DMS114 treated with DMSO at 0.1 percent for 48 hours (cell line): ENCODE results near the gene SUMF1.
A peak's percentile ranks its signal among the peaks of the same experiment; 100 is the strongest.

ENCODE experiments used
- DNase-seq: peaks from one replicate; lab custom pipeline; 2025; ENCODE audit not compliant: unreplicated experiment; lab: John Stamatoyannopoulos, UW

Gene SUMF1

DNA sequence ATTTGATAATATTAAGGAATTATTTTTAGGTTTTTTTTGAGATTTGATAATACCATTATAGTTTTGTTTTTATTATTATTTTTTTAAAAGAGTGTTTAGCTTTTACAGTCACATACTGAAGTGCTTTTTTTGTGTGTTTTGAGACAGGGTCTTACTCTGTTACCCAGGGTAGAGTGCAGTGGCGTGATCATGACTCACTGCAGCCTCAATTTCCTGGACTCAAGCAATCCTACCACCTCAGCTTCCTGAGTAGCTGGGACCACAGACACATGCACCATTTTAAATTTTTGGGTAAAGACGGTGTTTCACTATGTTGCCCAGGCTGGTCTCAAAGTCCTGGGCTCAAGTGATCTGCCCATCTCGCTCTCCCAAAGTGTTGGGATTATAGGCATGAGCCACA is 73.0 kb downstream of the SUMF1 start:
- no peak for DNase-seq

DNA sequence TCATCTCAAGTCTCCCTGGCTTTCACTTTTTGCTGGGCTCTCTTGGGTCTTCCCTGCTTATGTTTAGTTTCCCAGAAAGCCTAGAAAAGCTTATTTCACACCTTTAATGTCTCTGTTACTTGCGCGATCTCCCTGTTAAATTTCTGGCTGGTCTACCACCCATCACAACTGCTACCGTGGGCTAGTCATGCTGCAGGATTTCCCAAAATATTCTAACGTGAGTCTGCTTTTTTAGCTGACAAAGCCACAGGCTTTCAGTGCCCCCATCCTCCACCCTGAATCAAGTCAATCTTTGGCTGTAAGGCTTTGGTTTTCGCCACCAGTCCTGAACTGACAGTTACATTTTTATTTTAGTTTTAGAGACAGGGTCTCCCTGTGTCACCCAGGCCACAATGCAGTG is 74.1 kb downstream of the SUMF1 start:
- no peak for DNase-seq

DNA sequence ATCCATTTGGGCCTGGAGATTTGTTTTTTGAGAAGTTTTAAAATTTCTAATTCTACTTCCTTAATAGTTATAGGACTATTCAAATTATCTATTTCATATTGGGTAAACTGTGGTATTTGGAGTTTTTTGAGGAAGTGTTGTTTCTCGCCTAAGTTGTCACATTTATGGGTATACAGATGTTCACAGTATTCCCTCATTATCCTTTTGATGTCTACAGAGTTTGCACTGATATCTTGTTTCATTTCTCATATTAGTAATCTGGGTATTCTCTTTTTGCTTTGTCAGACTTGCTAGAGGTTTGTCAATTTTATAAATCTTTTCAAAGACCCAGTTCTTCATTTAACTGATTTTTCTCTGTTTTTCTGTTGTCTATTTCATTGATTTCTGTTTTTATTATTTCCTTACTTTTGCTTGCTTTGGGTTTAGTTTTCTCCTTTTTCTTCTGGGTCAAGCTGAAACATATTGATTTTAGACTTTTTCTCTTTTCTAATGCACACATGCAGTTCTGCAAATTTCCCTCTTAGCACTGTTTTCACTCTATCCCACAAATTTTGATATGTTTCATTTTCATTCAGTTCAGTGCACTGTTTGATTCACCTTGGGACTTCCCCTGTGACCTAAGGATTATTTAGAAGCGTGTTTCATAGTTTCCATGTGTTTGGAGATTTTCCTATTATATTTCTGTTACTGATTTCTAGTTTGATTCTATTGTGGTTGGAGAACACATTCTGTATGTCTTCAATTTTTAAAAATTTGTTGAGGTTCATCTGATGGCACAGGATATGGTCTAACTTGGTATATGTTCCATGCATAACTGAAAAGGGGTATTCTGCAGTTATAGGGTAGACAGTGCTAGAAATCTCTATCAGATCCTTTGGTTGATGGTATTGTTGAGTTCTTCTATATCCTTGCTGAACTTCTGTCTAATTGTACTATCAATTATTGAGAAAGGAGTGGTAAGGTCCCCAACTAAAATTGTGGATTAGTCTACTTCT is 79.6 kb downstream of the SUMF1 start:
- DNase-seq = no peak

DNA sequence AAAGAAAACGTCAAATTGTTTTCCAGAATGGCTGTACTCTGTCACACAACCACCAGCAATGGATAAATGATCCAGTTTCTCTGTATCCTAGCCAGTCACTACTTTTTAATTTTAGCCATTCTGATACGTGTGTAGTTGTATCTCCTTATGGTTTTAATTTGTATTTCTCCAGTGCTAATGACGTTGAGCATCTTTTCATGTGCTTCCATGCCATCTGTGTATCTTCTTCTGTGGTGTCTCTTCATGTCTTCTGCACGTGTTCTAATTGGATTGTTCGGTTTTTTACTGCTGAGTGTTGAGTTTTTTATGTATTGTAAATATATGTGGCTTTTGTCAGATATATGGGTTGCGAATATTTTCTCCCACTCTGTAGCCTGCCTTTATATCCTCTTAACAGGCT is 81.9 kb downstream of the SUMF1 start:
- no peak for DNase-seq

DNA sequence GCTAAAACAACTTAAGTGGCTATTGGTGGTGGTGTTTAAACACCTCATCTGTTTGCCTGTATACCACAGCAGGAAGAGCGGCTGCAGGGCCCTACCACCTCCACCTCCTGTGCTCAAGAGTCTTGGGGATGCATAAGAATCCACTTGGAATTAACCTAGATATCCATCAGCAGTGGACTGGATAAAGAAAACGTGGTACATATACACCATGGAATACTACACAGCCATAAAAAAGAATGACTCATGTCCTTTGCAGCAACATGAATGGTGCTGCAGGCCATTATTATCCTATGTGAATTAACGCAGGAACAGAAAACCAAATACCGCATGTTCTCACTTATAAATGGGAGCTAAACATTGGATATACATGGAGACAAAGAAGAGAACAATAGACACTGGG is 87.1 kb downstream of the SUMF1 start:
- DNase-seq = no peak

DNA sequence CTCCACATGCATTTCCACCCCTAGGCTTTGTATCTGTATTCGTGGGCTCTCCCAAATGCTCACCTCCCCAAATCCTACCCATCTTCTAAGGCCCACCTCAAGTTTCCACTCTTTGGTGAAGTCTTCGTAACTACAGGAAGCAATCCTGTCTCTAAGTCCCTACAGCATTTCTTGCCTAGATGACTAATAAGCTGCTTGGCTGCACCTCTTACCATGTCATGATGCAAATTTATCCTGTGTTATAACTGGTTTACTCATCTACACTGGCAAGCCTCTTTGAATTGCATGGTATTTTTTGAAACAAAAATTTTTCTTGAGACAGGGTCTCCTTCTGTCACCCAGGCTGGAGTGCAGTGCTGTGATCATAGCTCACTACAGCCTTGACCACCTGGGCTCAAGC is 90.6 kb downstream of the SUMF1 start:
- no peak for DNase-seq

DNA sequence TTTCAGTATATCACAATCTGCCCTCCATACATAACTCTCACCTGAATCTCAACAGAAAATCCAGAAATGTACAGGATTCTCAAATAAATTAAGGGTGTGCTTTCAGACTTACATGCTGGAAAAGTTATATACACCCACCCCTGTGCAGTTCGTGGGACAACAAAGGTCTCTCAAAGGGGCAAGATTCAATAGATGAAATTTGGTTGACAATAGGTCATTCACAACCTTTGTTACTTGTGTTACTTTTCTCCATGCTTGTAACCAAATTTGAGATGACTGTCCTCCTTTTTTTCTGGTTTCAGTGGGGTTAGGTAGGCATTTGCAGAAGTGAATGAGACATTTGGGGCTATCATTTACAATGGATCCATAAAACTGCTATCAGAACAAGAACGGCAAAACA is 91.2 kb downstream of the SUMF1 start:
- DNase-seq = no peak

DNA sequence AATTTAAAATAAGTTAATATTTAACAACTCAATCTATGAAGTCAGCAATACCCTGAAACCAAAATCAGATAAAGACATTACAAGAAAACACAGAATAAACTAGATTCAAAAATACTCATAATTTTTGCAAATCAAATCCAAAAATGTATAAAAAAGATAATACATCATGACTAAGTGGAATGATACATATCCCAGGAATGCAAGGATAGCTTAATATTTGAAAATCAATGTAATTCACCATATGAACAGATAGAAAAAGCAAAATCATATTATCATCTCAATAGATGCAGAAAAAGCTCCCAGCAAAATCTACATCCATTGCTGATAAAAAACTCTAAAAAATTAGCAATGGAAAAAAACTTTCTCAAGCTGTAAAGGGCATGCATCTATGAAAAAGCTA is 93.4 kb downstream of the SUMF1 start:
- DNase-seq = no peak

DNA sequence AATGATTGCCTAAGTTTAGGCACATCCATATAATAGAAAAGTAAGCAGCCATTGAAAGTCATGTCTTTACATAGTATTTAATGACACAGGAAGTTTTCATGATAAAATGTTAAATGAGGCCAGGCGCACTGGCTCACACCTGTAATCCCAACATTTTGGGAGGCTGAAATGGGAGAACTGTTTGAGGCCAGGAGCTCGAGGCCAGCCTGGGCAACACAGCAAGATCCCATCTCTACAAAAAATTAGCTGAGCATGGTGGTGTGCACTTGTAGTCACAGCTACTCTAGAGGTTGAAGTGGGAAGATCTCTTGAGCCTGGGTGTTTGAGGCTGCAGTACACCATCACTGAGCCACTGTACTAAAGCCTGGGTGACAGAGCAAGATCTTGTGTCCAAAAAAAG is 104.5 kb downstream of the SUMF1 start:
- DNase-seq = no peak

DNA sequence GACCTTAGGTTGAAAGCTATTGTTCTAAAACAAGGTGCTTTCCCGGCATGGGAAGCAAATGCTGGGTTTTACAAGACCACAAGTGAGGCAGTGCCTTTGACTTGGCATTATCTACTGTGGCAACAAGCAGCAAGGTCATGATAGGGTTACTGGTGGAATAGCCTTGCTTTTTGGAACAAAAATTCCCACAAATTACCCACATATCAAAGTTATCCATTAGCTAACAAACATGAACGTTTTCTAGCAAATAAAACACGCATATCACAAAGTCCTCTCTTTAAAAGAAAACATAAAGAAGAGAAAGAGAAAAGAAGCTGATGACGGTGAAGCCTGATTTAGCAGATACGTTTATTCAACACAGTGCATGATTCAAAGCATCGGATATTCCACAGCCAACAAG is 106.3 kb downstream of the SUMF1 start:
- no peak for DNase-seq

DNA sequence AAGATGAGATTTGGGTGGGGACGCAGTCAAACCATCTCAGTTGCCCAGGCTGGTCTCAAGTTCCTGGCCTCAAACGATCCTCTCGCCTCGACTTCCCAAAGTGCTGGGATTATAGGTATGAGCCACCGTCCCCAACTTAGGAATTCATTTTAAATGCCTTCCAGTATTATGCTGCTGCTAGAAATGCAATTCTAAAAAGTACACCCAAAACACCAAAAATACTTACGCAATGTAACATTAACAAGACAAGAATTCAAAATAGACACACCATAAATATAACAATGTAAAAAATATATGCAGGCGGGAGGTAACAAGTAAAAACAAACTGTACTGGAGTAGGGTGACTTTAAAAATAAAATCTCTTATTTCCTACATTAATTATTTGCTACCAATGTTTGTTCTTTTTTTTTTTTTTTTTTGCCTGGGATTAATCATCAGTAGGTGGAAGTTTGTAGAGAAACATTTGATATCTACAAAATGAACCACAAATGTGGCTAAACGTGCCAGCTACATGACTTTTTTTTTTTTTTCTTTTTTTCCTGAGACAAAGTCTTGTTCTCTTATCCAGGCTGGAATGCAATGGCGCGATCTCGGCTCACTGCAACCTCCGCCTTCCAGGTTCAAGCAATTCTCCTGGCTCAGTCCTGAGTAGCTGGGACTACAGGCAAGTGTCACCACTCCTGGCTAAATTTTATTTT is 107.1 kb downstream of the SUMF1 start:
- DNase-seq = no peak

DNA sequence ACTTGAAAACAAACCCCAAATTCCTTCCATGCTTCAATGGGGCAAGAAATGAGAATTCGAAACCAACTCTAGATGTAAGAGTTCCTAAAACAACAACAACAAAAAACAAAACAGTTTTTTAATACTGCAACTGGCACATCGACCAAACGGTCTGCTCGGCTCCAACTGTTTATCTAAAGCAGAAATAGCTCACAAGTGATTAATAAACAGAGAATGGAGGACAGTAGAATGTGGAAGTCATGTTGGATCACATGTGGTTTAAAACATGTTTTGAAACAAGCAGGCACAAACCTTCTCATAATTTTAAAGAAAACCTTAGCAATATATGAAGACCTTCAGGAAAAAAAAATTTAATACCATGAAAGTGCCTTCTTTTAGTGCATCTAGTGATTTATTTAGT is 108.8 kb downstream of the SUMF1 start:
- DNase-seq = no peak

DNA sequence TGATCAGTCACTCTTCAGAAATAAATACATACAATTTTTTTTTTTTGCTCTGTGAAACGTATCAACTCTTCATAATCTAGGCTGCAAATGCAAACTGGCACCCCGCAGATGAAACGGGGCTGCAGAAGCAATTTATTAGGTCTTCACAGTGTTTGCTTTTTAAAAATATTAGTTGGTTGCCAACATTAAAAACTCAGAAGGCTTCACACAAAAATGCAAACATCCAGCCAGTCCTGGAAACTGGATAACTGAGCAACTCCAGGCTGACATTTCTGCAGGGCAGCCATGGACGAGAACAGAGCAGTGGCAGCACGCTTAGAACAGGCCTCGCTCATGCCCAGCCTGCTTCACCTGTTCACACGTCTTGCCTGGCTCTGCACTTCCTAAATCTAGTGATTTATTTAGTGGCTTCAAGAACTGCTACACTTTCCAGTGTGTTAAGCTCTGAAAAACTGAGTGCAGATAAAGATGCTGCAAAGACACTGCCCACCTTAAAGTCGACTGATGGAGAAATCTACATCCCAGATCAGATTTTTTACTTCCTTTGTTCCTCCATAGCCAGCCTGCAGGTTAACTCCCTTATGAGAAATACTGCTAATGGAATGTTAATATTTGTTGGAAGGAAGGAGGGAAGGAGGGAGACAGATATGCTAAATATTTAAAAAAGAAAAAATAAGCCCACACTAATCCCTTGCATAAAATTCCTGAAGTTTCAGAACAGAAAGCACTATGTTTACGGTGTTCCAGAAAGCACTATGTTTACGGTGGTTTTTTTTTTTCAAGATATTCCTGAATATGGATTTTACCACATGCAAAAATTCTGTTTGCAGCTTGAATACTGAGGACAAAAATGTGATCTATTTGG is 110.3 kb downstream of the SUMF1 start:
- DNase-seq = no peak

DNA sequence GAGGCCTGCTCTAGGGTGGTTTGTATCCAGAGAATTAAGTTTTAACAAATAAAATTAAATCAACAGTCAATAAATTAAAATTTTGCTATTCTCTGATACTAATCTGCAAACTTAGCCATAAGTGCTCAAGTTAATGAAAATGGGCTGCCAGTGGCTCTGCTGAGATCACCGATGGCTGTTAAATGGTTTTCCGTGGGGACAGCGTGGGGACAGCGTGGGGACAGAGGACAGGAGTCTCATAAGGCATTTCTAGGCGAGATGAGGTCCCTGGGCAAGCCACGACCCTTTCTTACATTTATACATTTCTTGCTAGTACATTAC is 110.9 kb downstream of the SUMF1 start:
- DNase-seq = no peak

DNA sequence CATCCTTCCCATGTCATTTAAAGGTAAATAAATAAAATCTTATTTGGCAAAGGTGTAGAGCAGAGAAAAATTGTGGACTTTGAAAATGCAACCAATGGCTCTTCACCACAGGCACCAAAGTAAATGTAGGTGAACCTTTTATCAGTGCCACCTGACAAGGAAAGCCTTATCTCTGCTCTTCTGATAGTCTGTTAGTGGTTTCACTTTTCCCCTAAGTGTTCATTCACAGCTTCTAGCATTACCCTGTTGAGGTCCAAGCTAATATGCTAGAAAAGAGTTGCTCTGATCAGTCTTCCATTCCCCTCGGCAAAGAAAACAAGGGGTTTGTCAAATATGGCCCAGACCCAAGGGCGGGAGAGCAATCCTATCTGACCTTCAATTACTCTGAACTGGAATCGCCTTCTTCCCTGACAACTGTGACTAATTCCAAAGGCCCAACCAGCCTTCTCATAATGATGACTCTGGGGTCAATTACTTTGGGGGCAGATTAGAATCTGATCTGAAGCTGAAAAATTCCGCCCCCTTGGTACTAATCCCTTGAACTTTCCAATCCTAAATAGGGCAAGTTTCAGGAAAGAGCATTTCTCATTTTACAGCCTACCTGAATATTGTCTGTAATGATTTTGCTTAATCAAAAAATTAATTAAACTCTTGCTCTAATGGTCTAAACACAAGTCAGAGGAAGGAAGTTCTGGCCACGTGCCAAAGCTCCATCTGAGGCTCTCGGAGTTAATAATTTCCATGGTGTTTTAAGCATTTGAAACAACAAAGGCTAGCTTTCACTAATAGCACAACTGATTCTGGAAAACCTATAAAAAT is 111.5 kb downstream of the SUMF1 start:
- no peak for DNase-seq

DNA sequence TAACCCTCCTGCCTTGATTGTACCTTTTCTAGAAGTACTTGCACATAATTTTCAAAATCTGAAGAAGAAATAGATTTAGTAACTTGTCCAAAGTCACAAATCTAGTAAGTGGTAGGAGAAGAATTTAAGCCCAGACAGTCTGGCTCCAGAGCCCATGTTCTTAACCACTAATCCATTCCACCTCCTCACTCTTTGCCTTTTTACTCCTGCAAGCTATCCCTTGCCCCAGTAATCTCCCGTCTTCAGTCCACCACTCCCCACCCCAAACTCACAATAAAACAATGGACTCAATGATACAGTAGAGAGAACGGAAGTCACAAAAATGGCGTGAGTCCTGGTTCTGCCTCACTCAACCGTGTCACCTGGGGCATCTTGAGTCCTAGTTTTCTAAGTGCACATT is 115.2 kb downstream of the SUMF1 start:
- DNase-seq = no peak

DNA sequence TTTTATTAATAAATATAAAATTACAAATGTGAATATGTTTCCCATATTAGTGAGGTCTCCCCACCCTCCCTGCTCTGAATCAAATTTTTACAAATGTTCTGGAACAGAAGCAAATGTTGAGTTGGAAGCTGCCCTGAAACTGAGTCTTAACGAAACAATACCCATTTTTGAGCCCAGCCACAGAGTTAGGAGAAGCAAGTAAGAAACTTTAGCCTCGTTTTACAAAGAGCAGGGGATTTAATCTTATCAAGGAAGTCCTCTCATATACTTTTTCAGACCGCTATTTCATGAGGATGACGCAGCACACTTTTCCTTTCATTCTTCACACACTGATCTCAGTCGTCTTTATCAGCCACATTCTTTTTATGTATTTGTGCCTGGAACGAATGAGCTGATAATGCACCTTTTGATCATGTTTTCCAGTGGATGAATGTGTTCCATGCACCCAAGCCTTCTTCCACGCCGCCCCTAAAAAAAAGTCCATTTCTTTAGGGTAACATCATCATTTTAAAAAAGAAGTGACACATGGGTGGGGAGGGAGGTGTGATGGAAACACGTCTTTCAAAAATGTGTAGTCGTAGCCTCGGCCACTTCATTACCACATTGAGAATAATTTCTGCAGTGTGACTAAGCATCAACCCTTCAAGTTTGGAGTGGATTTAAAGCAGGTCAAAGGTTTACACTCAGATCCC is 115.8 kb downstream of the SUMF1 start:
- DNase-seq = no peak

DNA sequence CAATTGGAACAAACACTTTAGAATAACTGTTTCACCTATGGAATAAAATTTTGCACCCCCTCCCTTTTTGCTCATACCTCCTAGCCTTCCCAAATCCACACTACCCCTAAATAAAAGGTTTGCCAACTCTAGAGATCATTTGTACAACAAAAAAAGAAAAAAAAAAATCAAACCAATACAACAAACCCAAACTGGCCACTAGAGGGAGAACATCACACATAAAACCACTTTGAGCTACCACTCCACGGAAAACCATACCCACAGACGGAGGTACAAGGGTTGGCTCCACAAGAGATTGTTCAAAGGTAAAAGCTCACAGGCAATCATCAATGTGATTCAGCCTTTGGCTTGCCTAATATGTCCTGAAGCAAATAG is 116.3 kb downstream of the SUMF1 start:
- DNase-seq = peak; percentile 62

DNA sequence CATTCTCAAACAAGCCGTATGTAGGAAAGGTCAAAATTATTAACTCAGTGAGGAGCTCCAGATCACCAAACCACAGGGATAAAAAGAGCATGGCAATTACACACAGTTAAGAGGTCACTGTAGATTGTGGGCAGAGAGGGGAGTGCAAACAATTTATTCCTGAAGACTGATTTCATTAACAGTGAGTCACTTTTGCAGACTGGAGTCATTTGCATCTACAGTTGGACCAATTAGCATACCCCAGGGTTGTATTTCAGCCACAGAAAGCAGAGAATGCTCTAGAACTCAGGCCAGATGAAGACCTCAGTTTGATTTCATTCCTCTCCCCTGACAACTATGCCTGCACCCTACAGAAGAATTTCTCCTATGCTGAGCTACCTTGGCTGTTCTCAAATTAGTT is 123.8 kb downstream of the SUMF1 start:
- DNase-seq = no peak

DNA sequence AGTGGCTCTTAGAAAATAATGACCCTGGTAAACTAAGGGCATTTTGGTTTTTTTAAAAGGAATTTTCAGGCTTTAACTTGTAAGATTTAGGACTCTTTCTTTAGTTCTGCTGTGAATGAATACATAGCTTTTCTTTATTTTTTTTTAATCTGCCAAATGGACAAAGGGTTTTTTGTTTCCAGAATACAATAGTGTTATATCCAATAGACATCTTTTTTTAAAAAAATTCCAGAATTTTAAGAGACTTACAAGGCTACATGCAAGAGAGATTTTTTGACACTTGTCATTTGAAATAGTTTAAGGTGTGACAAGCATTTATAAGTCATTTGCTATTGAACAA is 125.8 kb downstream of the SUMF1 start:
- no peak for DNase-seq
